DMS53 (cell line): ENCODE measurements around the gene SLC25A2.
A peak's percentile ranks its signal among the peaks of the same experiment; 100 is the strongest.
"Not testable (repeated sequence)": the region's sequence is repeated elsewhere in the genome, so short reads cannot be mapped to it uniquely, and the experiment has no call there.

Source experiments
- DNase-seq: peaks from one replicate; lab custom pipeline; 2025; lab: John Stamatoyannopoulos, UW

The SLC25A2 gene

GRCh38 chr5:141303756-141304155, at the start of gene SLC25A2:
TSS of gene SLC25A2 (minus strand) at chr5:141304049. CDS start at chr5:141303865, 184 bp downstream.
- DNase-seq, result no peak

GRCh38 chr5:141351591-141351990, 47.7 kb upstream of the SLC25A2 start:
- no peak for DNase-seq

GRCh38 chr5:141349917-141350619, 46.2 kb upstream of the SLC25A2 start, which contains the start of gene PCDHGB1:
TSS of gene PCDHGB1 (plus strand) at chr5:141350099. CDS start at chr5:141350261, 162 bp downstream.
- DNase-seq, result peak; percentile 94

- DNase-seq, result not testable (repeated sequence)
Observed at GRCh38 chr5:141346017-141346416, 42.2 kb upstream of the SLC25A2 start.

GRCh38 chr5:141345327-141345726, 41.5 kb upstream of the SLC25A2 start:
- no peak for DNase-seq

GRCh38 chr5:141343953-141344463, 40.2 kb upstream of the SLC25A2 start:
- DNase-seq, result no peak

GRCh38 chr5:141343242-141343952, 39.5 kb upstream of the SLC25A2 start, which contains the start of gene PCDHGA3:
TSS of gene PCDHGA3 (plus strand) at chr5:141343829. CDS start at chr5:141344034, 205 bp downstream.
- peak; percentile 70 for DNase-seq

- DNase-seq, result no peak
Observed at GRCh38 chr5:141342773-141343172, 38.9 kb upstream of the SLC25A2 start.

- not testable (repeated sequence) for DNase-seq
Observed at GRCh38 chr5:141340781-141341354, 37.0 kb upstream of the SLC25A2 start.

- peak; percentile 62 for DNase-seq
Observed at GRCh38 chr5:141338538-141339306, 34.9 kb upstream of the SLC25A2 start, which contains the start of gene PCDHGA2. TSS of gene PCDHGA2 (plus strand) at chr5:141338760.

- not testable (repeated sequence) for DNase-seq
Observed at GRCh38 chr5:141332571-141332970, 28.7 kb upstream of the SLC25A2 start.

- DNase-seq, result peak; percentile 85
Observed at GRCh38 chr5:141330299-141331080, 26.6 kb upstream of the SLC25A2 start, which contains the start of gene PCDHGA1. TSS of gene PCDHGA1 (plus strand) at chr5:141330514.

GRCh38 chr5:141328231-141328630, 24.4 kb upstream of the SLC25A2 start:
- no peak for DNase-seq

- DNase-seq, result peak; percentile 93
Observed at GRCh38 chr5:141326088-141326854, 22.4 kb upstream of the SLC25A2 start.

GRCh38 chr5:141322261-141322660, 18.4 kb upstream of the SLC25A2 start:
- no peak for DNase-seq

- peak; percentile 97 for DNase-seq
Observed at GRCh38 chr5:141320225-141321169, 16.6 kb upstream of the SLC25A2 start, which contains the start of gene TAF7. TSS of gene TAF7 (minus strand) at chr5:141320784. CDS start at chr5:141320044, 740 bp downstream.

GRCh38 chr5:141319699-141320098, 15.8 kb upstream of the SLC25A2 start:
- DNase-seq, result no peak

- DNase-seq, result no peak
Observed at GRCh38 chr5:141319202-141319601, 15.4 kb upstream of the SLC25A2 start.

- not testable (repeated sequence) for DNase-seq
Observed at GRCh38 chr5:141316963-141317362, 13.1 kb upstream of the SLC25A2 start.
